Testis (tissue), 2 donors: Measurements from ENCODE around the gene ADAMTS6.

ENCODE experiments used
- CTCF ChIP-seq, 3 experiments: fragments of 450-650 bp in 2 of 3; fragments of 200-600 bp in 1 of 3; sonication (generic) in 1 of 3; IDR thresholded peaks; one replicate each; pipeline ENCODE4 v1.5.1; 2016 to 2019; ENCODE audit warnings: antibody characterized with exemption in 3 of 3, mild to moderate bottlenecking in 2 of 3, moderate library complexity in 1 of 3
- POLR2A ChIP-seq: fragments of 450-650 bp; IDR thresholded peaks from one replicate; pipeline ENCODE4 v1.6.1; 2017; ENCODE audit warnings: antibody characterized with exemption, mild to moderate bottlenecking, moderate library complexity

GRCh38 chr5:65141493-65141892 lies 340.2 kb downstream of the ADAMTS6 start:
- TF ChIP-seq CTCF (IDR thresholded peaks at IDR 0.05) (no peak), POLR2A (no peak)
